ENCODE data around the gene CARD10. TPM values are rescaled to one million over a fixed set of nuclear protein-coding genes. Genes with fewer than 3 reads are reported as not detected.
"Not testable (repeated sequence)": the region's sequence is repeated elsewhere in the genome, so short reads cannot be mapped to it uniquely, and the experiment has no call there.

The CARD10 gene
- total RNA-seq, 4 donors from 2014 or later, result 6.5 to 17.3 (median 11.0) TPM

- no peaks in the 10 kb centered on the region for H3K9me3 ChIP-seq
- intact Hi-C loops (cut with DNase I), result no loop called here
- WGBS, 2 donors, result 79 to 80% methylated on average over 4 of the region's 8 CpGs
- H3K27ac ChIP-seq, result no peak overlapping the region
- H3K4me3 ChIP-seq (replicated peaks in 1 of 3), result no peak overlapping the region
- H3K4me1 ChIP-seq, result no peaks in the 10 kb centered on the region
- no peak for TF ChIP-seq CTCF (IDR thresholded peaks at IDR 0.05)
- no peak for TF ChIP-seq POLR2A (IDR thresholded peaks at IDR 0.05)
- no peaks in the 10 kb centered on the region for H3K36me3 ChIP-seq
- no peak for DNase-seq
- H3K27me3 ChIP-seq, result no peaks in the 10 kb centered on the region
Measured at GRCh38 chr22:37469416-37470086, 49.7 kb downstream of the CARD10 start.

GRCh38 chr22:37468201-37468695 is 51.0 kb downstream of the CARD10 start:
- H3K27me3 ChIP-seq; H3K4me1 ChIP-seq; intact Hi-C loops (cut with DNase I); DNase-seq; H3K27ac ChIP-seq; H3K9me3 ChIP-seq; H3K4me3 ChIP-seq (replicated peaks in 1 of 3); H3K36me3 ChIP-seq: not testable (repeated sequence)
- WGBS, 2 donors, result 88 to 91% methylated on average over 14 of the region's 14 CpGs

- Histone ChIP-seq H3K36me3 (no peaks in the 10 kb centered on the region), H3K4me1 (no peaks in the 10 kb centered on the region), H3K4me3 (replicated peaks in 1 of 3) (no peak overlapping the region), H3K27me3 (no peaks in the 10 kb centered on the region), H3K27ac (no peak overlapping the region), H3K9me3 (no peaks in the 10 kb centered on the region)
- 67 to 73% methylated on average over 12 to 14 of the region's 14 CpGs for WGBS, 2 donors
- DNase-seq, result no peak
- intact Hi-C loops (cut with DNase I), result no loop called here
- TF ChIP-seq CTCF (IDR thresholded peaks at IDR 0.05) (no peak), POLR2A (IDR thresholded peaks at IDR 0.05) (no peak)
Measured at GRCh38 chr22:37467391-37467955, 51.7 kb downstream of the CARD10 start.

- Histone ChIP-seq H3K9me3 (no peaks in the 10 kb centered on the region), H3K27me3 (no peaks in the 10 kb centered on the region), H3K27ac (no peak overlapping the region), H3K4me1 (no peaks in the 10 kb centered on the region), H3K36me3 (no peaks in the 10 kb centered on the region), H3K4me3 (replicated peaks in 1 of 3) (no peak overlapping the region)
- no peak for DNase-seq
- TF ChIP-seq POLR2A (IDR thresholded peaks at IDR 0.05), result no peak
- no peak for TF ChIP-seq CTCF (IDR thresholded peaks at IDR 0.05)
- WGBS, 2 donors, result 53 to 59% methylated on average over 4 of the region's 4 CpGs
- intact Hi-C loops (cut with DNase I), result no loop called here
Measured at GRCh38 chr22:37464181-37464580, 55.0 kb downstream of the CARD10 start.

GRCh38 chr22:37462983-37463382 is 56.2 kb downstream of the CARD10 start:
- WGBS, 2 donors, result 3 to 6% methylated on average over 5 of the region's 5 CpGs
- no peaks in the 10 kb centered on the region for H3K27me3 ChIP-seq

More at GRCh38 chr22:37462983-37463382, 56.2 kb downstream of the CARD10 start:
- H3K9me3 ChIP-seq, result no peaks in the 10 kb centered on the region
- no peak for TF ChIP-seq POLR2A (IDR thresholded peaks at IDR 0.05)
- TF ChIP-seq CTCF (IDR thresholded peaks at IDR 0.05), result no peak
- no peak overlapping the region for H3K27ac ChIP-seq
- DNase-seq, result peak in 1 of 2 donors; percentile 17
- no peaks in the 10 kb centered on the region for H3K4me1 ChIP-seq
- intact Hi-C loops (cut with DNase I), result no loop called here
- H3K36me3 ChIP-seq, result no peaks in the 10 kb centered on the region
- H3K4me3 ChIP-seq (replicated peaks in 1 of 3), result no peak overlapping the region
